KMS-11 (cell line): ENCODE data around the gene DGKB.

Experiments
- H2AFZ ChIP-seq: fragments of 200-600 bp; sonication (generic); 2 replicates; pipeline ENCODE4 v1.6.1; 2016; ENCODE audit warnings: antibody characterized with exemption, mixed run types, low read depth
- H3K27ac ChIP-seq: fragments of 200-600 bp; sonication (generic); 2 replicates; pipeline ENCODE4 v1.6.1; 2016; ENCODE audit warnings: mild to moderate bottlenecking, mixed run types
- H3K27me3 ChIP-seq: fragments of 200-600 bp; sonication (generic); 2 replicates; pipeline ENCODE4 v1.6.1; 2017; ENCODE audit warnings: mild to moderate bottlenecking, low read depth, mixed run types, moderate library complexity; ENCODE audit not compliant: insufficient read depth
- H3K36me3 ChIP-seq: fragments of 200-600 bp; sonication (generic); 2 replicates; pipeline ENCODE4 v1.6.1; 2017; ENCODE audit warnings: mild to moderate bottlenecking, mixed run types; ENCODE audit not compliant: insufficient read depth
- H3K4me1 ChIP-seq: fragments of 200-600 bp; sonication (generic); 2 replicates; pipeline ENCODE4 v1.6.1; 2016; ENCODE audit warnings: mild to moderate bottlenecking, low read depth, mixed run types; ENCODE audit not compliant: poor library complexity, severe bottlenecking
- H3K4me2 ChIP-seq: fragments of 200-600 bp; sonication (generic); 2 replicates; pipeline ENCODE4 v1.7.0; 2016; ENCODE audit warnings: mild to moderate bottlenecking, mixed run types
- H3K4me3 ChIP-seq: fragments of 200-600 bp; sonication (generic); IDR thresholded peaks from 2 replicates; pipeline ENCODE4 v1.6.1; 2017; ENCODE audit warnings: low read depth, low read length, mixed read lengths; ENCODE audit not compliant: insufficient read depth
- H3K79me2 ChIP-seq: fragments of 200-600 bp; sonication (generic); 2 replicates; pipeline ENCODE4 v1.6.1; 2016; ENCODE audit warnings: low read depth, mixed run types; ENCODE audit not compliant: insufficient read depth
- H3K9ac ChIP-seq: fragments of 200-600 bp; sonication (generic); 2 replicates; pipeline ENCODE4 v1.6.1; 2016; ENCODE audit warnings: mild to moderate bottlenecking, mixed run types
- H4K20me1 ChIP-seq: fragments of 200-600 bp; sonication (generic); 2 replicates; pipeline ENCODE4 v1.6.1; 2016; ENCODE audit warnings: mild to moderate bottlenecking, mixed run types; ENCODE audit not compliant: insufficient read depth
- CTCF ChIP-seq: fragments of 200-600 bp; sonication (generic); conservative IDR thresholded peaks from 2 replicates; pipeline ENCODE4 v1.6.1; 2017; ENCODE audit warnings: low read depth, mild to moderate bottlenecking, antibody characterized with exemption, low read length, moderate library complexity, mixed read lengths

The DGKB gene

GRCh38 chr7:14339861-14340260 lies 562.7 kb downstream of the DGKB start:
- H2AFZ ChIP-seq, result no peak overlapping the region
- H3K4me2 ChIP-seq, result no peak overlapping the region
- no peak overlapping the region for H3K27ac ChIP-seq
- no peaks in the 10 kb centered on the region for H3K79me2 ChIP-seq
- H3K4me3 ChIP-seq, result no peak overlapping the region
- H3K4me1 ChIP-seq, result no peaks in the 10 kb centered on the region
- no peaks in the 10 kb centered on the region for H3K27me3 ChIP-seq
- TF ChIP-seq CTCF, result no peak
- no peak overlapping the region for H3K9ac ChIP-seq
- no peaks in the 10 kb centered on the region for H4K20me1 ChIP-seq
- H3K36me3 ChIP-seq, result no peaks in the 10 kb centered on the region; the same call in 1 of the 2 replicates

GRCh38 chr7:14336256-14336655 lies 566.3 kb downstream of the DGKB start:
- no peak for TF ChIP-seq CTCF

GRCh38 chr7:14332155-14332554 lies 570.4 kb downstream of the DGKB start:
- Histone ChIP-seq H3K27me3 (no peaks in the 10 kb centered on the region), H3K4me2 (no peak overlapping the region), H2AFZ (no peak overlapping the region), H3K27ac (no peak overlapping the region), H4K20me1 (no peaks in the 10 kb centered on the region), H3K4me3 (no peak overlapping the region), H3K9ac (no peak overlapping the region), H3K4me1 (no peaks in the 10 kb centered on the region), H3K79me2 (no peaks in the 10 kb centered on the region), H3K36me3 (no peaks in the 10 kb centered on the region; the same call in 1 of the 2 replicates)
- TF ChIP-seq CTCF, result no peak

More at GRCh38 chr7:14336256-14336655, 566.3 kb downstream of the DGKB start:
- Histone ChIP-seq H4K20me1 (no peaks in the 10 kb centered on the region), H3K4me3 (no peak overlapping the region), H3K79me2 (no peaks in the 10 kb centered on the region), H3K27ac (no peak overlapping the region), H3K9ac (no peak overlapping the region), H2AFZ (no peak overlapping the region), H3K4me1 (no peaks in the 10 kb centered on the region), H3K4me2 (no peak overlapping the region), H3K36me3 (no peaks in the 10 kb centered on the region; the same call in 1 of the 2 replicates), H3K27me3 (no peaks in the 10 kb centered on the region)

- Histone ChIP-seq H3K4me2 (no peak overlapping the region), H4K20me1 (no peaks in the 10 kb centered on the region), H3K27ac (no peak overlapping the region), H2AFZ (no peak overlapping the region), H3K27me3 (no peaks in the 10 kb centered on the region), H3K79me2 (no peaks in the 10 kb centered on the region), H3K9ac (no peak overlapping the region), H3K4me1 (peaks cover 18% of the 10 kb centered on the region), H3K4me3 (no peak overlapping the region), H3K36me3 (no peaks in the 10 kb centered on the region)
- TF ChIP-seq CTCF, result no peak
Measured at GRCh38 chr7:14324767-14325166, 577.8 kb downstream of the DGKB start.
